Fibroblast of skin of scalp (primary cell): Measurements from ENCODE around the gene SSBP3.
"Not testable (repeated sequence)": the region's sequence is repeated elsewhere in the genome, so short reads cannot be mapped to it uniquely, and the experiment has no call there.

ENCODE experiments used
- DNase-seq: peaks from one replicate; pipeline ENCODE4 v3.0.0-alpha.2; 2013

SSBP3 gene

DNA sequence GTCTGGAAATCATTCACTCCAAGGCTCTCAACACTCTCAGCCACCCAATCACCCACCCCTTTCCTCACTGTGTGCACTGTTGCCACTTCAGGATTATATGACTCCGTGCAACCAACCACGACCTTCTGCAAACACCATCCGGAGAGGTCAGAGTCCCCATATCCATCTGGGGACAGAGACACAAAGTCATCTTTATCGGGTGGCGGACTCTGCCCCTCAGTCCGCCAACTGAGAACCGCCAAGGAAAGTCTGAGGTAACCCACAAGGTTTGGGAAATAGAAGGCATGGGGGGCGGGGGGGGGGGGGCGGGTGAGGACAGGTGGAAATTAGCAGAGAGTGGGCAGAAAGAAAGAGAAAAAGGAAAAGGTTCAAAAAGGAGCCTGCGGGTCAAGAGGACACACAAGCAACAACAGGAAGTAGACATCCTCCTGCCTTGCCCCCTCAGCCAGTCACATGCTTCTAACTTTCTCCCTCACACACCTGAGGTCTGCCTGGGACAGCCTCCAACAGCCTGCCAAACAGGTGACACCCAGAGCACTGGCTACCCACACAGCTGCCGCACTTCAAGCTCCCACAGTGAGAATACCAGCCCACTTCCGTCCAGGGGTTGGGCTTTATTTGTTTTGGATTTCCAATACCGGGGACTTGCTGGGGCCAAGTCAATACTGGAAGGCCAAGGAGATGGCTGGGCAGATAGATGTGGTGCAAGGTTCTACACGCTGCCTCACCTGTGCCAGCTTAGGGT is 58.1 kb downstream of the SSBP3 start:
- no peak for DNase-seq

DNA sequence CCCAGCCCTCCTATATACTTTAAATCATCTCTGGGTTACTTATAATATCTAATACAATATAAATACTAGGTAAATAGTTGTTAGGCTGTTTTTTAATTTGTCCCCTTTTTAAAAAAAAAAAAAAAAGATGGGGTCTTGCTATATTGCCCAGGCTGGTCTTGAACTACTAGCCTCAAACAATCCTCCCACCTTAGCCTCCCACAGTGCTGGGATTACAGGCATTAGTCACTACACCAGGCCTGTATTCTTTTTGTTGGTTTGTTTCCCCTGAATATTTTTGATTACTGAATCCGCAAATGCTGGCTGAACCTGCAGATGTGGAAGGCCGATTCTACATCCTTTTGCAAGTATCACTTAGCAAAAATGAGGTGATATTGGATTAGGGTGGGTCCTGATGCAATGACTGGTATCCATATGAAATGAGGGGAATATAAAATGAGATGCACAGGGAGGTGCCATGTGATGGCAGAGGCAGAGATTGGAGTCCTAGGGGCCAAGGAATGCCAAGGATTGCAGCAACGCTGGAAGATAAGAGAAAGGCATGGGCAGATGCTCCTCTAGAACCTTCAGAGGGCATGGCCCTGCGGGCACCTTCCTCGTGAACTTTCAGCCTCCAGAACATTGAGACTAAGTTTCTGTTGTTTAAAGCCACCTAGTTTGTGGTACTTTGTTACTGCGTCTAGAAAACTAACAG is 58.8 kb downstream of the SSBP3 start:
- DNase-seq = no peak

DNA sequence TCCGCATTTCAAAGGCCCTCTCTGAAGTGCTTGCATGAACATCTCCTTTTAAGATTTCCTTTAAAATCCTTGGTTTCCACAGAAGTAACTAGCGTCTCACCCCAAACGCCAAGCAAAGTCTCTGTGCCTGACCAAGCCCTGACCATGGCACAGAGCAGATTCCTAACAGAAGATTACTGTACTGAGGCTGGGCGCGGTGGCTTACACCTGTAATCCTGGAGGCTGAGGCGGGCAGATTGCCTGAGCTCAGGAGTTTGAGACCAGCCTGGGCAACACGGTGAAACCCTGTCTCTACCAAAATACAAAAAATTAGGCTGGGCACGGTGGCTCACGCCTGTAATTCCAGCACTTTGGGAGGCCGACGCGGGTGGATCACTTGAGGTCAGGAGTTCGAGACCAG is 60.6 kb downstream of the SSBP3 start:
- DNase-seq = not testable (repeated sequence)

DNA sequence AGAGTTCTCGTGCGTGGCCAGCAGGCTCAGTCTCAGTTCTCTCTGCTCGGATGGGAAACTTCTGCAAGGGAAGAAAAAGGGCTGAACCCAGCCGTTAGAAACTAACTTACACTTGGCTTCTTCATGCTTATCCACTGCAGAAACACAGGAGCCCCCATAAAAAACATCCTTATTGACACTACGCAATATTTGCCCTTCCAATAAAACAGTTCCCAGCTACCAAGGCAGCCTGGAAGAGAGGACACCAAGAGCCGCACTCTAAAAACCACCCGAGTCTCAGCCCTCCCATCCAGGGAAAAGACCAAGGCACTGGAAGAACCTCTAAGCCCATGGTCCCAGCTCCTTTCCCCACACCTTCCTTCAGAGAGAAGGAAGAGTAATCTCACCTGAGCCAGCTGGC is 61.1 kb downstream of the SSBP3 start:
- DNase-seq = no peak

DNA sequence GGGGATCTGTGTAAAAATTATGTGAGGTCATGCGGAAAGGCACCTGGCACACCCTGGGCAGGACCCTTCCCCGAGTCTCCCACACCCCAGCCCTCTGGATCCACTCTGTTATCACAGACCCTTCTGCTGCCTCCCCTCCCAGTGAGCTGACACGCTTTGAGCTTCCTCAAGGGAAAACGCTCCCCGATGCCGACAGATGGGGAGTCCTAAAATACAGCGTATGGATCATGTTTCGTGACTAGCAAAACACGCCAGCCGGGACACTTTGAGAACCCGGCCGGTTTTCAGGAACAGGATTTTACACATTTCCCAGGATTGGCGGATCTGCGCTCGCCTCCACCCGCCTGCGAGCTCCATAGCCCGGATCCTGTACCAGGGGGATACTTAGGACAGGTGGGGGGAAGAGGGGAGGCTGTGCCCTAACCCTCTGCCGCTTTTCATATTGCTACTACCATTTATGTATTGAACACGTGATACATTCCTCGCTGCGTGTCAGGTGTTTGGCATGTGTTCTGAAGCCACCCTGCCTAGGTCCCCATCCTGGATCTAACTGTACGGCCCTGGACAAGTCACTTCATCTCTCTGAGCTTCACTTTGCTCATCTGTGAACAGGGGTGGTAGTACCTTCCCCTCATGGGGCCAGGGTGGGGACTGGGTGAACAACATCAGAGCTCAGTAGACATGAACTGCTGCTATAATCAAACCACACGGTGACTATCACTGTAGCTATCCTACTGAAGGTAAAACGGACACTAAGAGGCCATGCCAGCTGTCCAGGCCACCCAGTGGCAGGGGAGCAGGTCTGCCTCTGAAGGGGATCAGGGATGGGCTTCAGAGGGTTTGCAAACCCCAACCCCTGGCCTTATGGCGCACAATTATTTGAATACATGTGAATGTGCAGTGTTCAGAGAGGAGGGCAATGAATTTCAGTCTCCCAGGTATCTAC is 63.2 kb downstream of the SSBP3 start:
- no peak for DNase-seq

DNA sequence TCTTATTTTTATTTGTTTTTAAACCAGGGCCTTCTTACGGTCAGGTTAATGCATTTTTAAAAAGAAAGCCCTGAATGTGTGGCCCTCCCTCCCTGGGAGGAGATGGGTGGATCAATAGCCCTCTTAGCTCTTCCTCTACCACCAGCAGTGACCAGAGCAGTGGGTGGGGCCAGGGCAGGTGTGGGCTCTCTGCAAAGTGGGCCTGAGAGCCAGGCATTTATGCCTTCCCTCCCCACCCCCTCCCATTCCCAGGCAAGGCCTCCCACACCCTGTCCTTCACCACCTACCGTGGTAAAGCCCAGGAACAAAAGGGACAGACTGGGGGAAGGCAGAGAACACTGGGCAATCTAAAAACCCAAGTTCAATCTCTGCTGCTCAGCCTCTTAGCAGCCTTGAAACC is 63.9 kb downstream of the SSBP3 start:
- DNase-seq = no peak

DNA sequence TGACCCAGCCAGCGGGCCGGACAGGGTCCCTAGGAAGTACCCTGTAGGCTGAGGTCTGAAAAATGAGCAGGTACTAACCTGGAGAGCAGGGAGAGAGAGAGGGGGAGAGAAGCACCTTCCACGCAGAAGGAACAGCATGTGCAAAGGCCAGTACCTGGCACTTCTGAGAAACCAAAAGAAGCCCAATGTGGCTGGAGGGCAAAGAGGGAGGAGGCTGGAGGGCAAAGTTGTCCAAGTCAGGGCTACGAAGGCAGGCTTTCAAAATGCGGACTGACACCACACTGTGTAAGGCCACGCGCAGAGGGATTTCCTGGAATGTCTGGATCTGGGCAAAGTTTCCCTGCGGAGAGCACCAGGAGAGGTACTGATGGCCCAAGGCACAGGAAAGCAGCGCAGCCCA is 64.4 kb downstream of the SSBP3 start:
- no peak for DNase-seq

DNA sequence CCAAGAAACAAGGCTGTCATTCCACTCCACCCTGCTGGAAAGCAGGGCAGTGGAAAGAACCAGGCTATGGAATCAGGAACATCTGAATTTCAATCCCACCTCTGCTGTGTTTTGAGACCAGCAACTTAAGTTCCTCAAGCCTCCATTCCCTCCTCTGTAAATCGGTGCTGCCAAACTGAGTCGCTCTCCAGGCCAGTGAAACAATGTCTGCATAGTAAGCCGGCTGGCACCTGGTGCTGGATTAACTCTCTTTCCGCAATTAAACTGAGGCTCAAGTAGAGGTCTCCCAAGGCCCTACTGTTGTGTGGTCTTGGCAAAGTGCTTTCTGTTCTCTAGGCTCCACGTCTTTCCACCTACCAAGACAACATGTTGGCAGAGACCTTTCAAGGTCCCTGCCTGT is 65.3 kb downstream of the SSBP3 start:
- no peak for DNase-seq

DNA sequence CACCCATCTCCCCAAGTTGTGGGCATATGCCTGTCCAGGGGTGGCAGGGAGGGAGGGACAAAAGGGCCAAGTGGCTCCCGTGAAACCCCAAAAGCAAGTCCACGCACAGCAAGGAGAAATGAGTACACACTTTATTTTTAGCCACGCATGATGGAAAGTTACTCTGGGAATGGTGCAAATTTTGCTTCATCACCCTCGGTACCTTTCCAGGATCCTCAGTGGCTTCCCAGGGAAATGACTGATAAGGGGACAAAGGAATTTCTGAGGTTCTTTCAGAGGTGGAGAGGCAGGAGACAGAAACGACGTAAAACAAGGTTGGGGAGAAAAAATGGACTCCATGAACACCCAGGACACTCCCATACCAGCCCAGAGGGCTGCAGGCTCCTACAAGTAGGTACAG is 65.8 kb downstream of the SSBP3 start:
- DNase-seq = no peak

DNA sequence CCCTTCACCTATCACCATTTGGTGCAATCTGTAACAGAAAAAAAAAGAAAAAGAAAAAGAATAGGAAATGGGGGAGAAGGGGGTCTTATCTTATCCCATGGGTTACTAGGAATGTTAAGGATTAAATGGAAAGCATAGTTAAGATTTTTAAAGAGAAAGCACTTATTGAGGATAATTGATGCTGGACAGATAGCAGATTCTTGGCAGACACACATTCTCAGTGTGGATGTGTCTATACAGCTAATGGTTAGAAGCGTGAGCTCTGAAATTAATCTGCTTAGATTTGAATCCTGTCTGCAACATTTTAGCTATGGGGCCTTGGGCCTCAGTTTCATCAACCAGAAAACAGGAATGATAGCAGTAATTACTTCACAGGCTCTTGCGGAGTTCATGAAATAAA is 67.1 kb downstream of the SSBP3 start:
- no peak for DNase-seq

DNA sequence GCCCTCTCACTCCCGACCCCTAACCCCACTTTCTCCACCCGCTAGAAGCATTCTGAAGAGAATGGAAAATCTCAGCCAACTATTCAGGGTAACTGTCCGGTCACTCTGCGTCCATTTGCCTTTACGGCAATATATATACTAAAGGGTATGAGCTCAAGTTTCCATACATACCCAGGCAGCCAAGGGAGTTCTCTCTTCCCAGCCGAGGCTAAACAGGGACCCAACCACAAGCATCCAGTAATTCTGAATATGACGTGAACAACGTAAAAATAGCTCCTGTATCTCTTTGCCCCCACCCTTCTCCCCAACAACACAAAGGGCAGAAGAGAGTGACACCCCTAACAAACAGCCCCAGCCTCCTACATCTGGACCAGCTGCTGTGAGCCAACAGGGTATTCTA is 67.7 kb downstream of the SSBP3 start:
- no peak for DNase-seq

DNA sequence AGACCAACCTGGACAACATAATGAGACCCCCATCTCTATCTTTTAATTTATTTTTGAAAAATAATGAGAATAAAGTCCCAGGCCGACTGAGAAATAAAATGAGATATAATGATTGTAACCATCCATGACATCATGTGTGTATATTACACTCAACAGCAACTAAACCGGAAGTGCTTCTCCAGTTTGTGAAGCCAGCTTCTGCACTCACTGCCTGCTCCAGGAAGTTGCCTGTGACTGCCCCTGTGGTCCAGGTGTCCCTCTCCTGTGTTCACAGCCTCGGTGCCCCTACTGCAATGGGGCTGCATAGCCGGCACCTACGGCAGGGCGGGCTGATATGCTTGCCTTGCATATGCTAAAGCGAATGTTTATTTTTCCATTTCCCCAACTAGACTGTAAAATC is 68.3 kb downstream of the SSBP3 start:
- DNase-seq = peak; percentile 19

DNA sequence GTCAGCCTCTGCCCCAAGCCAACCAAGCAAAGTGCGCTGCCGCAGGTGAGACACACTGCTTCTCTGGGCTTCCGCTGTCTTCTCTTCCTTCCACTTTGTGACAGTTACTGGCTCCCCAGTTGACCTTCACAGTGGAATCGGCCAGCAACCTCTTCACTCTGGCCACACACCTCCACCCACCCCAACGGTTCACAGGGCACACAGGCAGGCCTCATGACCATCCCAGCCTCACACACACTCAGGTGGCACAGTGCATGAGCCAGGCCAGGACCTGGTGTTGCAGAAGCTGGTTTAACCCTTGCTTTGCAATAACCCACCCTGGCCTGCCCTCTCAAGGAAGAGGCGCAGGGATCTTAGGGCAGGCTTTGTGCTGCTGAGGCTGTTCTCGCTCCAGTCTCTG is 69.2 kb downstream of the SSBP3 start:
- no peak for DNase-seq

DNA sequence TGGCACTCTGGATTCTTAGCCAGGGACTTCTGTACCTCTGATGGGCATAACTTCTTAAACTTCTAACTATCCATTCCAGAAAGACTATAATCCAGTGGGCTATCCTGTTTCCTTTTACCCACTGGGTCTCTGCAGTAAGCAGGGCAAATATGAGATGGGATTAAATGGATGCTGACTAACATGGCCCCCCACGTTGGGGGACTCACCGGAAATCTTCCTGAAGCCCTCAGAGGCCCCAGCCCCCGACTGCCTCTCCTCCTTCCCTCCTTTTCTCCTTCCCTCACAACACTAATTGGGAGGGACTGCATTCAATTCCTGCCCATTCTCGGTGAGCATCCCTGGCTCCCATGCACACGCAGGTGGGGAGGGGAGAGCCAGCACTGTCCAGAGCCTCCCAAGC is 70.1 kb downstream of the SSBP3 start:
- DNase-seq = peak; percentile 45

DNA sequence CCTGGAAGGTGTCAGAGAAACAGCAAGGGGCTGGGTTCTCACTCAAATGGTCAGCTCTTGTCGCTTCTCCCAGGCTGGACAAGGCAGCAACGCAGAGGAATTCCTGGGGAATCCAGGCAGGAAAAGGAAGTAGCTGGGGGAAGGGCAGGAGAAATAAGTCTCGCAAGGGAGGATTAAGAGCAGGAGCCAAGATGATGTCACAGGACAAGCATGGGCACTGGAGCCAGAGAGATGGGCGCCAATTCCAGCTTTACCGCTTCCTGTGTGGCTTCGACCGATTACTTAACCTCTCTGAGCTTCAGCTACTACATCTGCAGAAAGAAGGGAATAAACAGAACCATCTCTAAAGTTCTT is 70.5 kb downstream of the SSBP3 start:
- peak; percentile 94 for DNase-seq

DNA sequence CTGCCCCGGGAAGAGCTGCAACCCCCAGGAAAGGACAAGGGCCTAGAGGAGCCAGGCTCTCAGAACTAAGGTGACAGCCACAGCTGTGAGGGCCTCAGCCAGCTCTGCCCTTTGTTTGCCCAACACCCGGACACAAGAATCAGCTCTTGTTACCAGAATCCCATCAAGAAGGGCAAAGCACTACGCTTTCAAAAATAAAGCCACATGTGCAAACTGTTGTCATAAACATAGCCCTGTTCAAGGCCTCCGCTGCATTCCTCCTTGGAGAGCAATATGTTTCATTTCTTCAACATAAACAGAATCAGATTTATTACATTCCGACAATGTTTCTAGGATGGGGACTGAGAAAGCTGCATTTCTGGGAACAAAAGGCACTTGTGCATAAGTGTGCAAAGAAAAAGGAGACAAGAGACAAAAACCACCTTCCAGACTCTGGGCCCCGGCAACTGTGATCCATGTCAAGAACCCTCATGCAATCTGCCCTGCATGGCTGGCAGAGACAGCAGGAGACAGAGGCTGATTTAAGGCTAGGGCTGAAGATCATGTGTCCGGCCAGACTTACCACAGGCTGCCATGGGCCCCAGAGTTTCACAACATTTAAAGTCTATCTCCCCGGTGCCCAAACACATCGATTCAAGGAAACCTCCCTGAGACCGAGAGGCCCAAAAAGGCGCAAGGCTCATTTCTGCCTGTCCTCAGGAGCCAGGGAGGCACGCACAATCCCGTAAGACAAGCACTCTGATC is 71.0 kb downstream of the SSBP3 start:
- DNase-seq = peak; percentile 74

DNA sequence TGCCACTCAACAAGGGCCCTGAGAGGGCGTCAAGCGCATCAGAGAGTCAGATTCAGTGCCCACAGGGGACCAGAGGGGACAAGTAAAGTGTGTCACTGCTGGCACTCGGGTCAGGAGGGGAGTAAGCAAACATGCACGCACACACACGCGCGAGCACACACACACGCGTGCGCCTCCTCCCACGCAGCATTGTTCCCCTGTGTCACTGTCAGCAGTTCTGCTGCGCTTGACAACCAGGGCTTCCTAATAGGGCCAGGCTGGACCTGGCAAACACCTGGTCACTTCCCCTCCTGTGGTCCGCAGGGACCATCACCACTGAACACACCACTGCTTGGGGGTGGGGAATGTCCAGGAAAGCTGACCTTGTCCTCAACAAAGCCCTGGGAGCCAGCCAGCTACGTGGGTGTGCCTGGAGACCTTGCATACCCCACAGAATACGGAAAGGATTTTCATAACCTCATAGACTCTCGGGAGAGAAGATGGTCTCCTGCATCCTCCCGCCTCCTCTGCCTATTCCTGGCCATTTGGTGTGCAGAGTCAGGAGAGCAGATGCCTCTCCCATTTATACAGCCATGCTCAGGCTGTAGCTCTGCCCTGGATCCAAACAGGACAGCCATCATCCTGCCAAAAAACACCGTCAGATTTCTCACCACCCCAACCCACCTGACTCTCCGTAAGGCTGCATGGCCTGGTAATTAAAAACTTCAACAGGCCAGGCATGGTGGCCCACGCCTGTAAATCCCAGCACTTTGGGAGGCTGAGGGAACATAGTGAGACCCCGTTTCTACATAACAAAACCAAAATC is 73.2 kb downstream of the SSBP3 start:
- no peak for DNase-seq

DNA sequence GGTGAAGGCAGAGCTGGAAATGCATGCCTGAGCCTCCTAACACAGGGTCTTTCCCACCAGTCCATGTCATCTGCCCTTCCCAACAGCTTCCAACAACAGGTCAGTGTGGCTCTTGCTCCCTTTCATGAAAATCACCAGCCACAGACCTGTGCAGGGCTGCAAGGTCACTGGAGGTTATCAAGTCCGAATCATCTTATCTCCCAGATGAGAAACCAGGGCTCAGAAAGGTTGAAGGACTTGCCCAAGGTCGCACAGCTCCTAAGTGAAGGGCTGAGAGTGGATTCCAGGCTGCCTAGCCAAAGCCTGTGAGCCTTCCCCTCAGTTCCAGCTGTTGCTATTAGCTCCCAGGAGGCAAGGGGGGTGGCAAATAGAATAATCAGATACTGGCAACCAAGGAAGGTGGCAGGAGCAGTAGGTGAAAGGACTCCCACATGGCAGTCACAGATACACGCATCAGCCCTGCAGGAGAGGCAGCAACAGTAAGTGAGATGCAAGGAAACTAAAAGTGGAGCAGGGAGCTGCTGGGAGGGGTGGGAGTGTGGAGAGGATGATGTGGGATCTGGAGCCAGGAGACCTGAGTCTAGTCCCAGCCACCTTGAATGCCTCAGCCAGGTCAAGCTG is 74.2 kb downstream of the SSBP3 start:
- DNase-seq = no peak

DNA sequence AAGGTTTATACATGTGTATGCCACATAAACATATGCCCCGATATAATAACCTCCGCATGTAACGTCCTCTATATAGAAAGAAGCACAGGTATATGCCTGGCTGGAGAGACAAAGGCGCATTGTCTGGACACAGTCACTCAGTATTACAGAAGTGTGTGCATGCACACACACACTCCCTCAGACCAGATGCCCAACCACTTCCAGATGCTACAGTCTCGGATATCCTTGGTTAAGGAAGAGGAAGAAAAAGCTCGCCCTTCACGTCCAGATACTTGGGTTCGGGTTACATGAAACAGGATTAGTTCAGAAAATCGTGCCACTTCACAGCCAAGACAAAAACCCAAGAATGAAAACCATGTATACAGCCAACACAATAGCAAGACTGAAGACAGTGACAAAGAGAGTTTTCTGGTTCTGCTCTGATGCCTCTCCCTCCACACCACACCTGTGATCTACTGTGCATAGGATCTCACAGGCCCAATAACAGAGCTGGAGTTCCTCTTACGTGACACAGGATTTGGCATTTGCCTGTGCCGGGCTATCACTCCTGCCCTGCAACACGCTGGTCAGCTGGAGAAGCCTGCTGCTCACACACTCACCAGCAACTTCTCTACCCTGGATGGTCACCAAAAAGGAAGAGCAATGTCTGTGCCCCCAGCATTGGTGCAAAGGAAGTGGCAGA is 75.0 kb downstream of the SSBP3 start:
- peak; percentile 52 for DNase-seq

DNA sequence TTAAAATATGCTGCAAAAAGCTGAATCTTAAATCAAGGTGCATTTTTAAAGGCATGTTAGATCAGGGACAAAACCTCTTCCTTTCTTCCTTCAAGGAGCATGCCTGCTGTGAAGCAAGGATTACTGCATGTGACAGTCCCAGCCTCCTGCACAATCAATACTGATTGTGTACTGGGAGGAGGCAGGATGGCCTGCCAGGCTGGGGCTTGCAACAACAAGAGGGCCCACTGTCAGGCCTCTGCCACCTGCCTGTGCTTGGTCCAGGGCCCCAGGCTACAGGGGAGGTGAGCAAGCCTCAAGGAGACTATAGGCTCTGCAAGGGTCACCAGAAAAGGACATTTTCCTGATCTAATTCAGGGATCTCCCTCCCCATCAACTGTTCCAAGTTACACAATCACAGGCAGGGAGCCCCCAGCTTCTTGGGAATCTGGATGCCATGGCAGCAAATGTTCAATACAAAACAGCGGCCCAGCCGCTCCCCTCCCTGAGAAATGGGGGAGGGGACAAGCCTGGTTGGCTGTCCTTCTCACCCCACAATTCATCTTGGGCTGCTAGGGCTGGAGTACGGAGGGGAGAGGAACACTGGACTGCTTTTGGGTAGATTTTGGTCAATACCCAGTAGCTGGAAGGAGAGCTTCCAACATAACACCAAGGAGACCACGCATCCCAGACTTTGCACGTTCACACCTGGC is 76.7 kb downstream of the SSBP3 start:
- no peak for DNase-seq
